Cardiac fibroblast (primary cell): ENCODE measurements around the gene MCF2L.

Source experiments
- DNase-seq, 2 donors: peaks; one replicate each; pipeline versions ENCODE4 v3.0.0 to v3.0.0-alpha.2; 2010; ENCODE audit warnings: low read depth in 2 of 2
- H3K4me3 ChIP-seq, 2 donors: replicated peaks in 1 of 2; 1 replicate in 1 of 2; 2 replicates in 1 of 2; pipeline ENCODE4 v1.5.1; 2011; ENCODE audit warnings: low read depth in 2 of 2, low read length in 2 of 2, mild to moderate bottlenecking in 2 of 2, moderate library complexity in 1 of 2
- CTCF ChIP-seq: IDR thresholded peaks from one replicate; pipeline ENCODE4 v1.5.1; 2011; ENCODE audit warnings: low read depth, mild to moderate bottlenecking, low read length, inconsistent platforms

The MCF2L gene

GRCh38 chr13:112971288-112971643, 2.3 kb downstream of the MCF2L start:
- DNase-seq: no peak
- no peak for TF ChIP-seq CTCF
- no peak overlapping the region for H3K4me3 ChIP-seq

- no peak for TF ChIP-seq CTCF
- H3K4me3 ChIP-seq: no peak overlapping the region
- no peak for DNase-seq
Measured at GRCh38 chr13:112972258-112972657, 3.2 kb downstream of the MCF2L start.

- TF ChIP-seq CTCF: no peak
- no peak overlapping the region for H3K4me3 ChIP-seq
- no peak for DNase-seq
Measured at GRCh38 chr13:112972867-112973576, 4.0 kb downstream of the MCF2L start.

- no peak for DNase-seq
- no peak overlapping the region for H3K4me3 ChIP-seq
- TF ChIP-seq CTCF: no peak
Measured at GRCh38 chr13:112973577-112973951, 4.5 kb downstream of the MCF2L start.

- no peak for TF ChIP-seq CTCF
- H3K4me3 ChIP-seq: no peak overlapping the region
- DNase-seq: no peak
Measured at GRCh38 chr13:112974125-112974524, 5.1 kb downstream of the MCF2L start.

- no peak overlapping the region for H3K4me3 ChIP-seq
- no peak for TF ChIP-seq CTCF
- no peak for DNase-seq
Measured at GRCh38 chr13:112974671-112975070, 5.7 kb downstream of the MCF2L start.

GRCh38 chr13:112975401-112975939, 6.5 kb downstream of the MCF2L start:
- H3K4me3 ChIP-seq: no peak overlapping the region
- no peak for TF ChIP-seq CTCF
- no peak for DNase-seq
